ENCODE measurements around the gene PLCH2.
"Not testable (repeated sequence)": the region's sequence is repeated elsewhere in the genome, so short reads cannot be mapped to it uniquely, and the experiment has no call there.

The PLCH2 gene

DNA sequence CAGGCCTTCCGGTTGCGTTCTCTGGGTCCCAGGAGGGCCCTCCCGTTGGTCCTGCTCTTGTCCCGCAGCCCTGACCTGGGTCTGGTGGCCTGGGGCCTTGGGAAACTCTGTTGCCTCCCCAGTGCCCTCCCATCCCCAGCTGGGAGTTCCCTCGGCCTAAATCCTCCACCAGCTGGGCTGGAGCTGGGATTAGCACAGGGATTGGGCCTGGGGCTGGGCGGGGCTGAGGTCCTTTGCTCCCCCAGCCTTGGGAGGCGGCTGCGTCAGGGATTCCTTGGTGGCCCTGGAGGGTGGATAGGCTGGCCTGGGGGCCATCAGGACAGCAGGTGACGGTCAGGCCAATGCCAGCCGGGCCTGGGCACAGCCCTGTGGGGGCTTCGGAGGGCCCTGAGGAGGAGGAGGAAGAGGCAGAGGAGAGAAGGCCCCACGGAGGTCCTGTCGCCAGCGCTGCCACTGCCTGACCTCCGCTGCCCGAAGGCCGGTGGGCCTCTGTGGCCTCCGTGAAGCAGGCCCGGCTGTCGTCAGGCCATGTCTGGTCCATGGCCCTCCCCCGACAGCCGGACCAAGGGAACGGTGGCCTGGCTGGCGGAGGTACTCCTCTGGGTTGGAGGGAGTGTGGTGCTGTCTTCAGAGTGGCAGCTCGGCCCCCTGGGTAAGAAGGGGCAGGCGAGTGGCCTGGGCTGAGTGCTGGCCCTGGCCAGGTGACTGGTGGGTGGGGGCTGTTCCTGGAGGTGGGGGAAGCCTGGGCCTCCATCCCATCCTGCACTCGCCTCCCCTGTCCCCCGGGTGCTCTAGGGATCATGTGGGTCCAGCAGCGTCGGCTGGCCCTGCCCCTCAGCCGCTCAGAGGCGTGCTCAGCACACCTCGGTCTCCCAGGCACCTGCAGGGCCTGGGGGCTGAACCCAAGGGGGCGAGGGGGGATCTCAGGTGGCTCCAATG, at the start of gene PLCH2:
PLCH2 (plus strand) TSS at position 229 of the 939 bp plus-strand sequence; CDS start at position 529, 300 bp downstream.
- no peak for DNase-seq (ENCODE audit: low read depth)

- no peak for DNase-seq (ENCODE audit: low read depth)
Measured at GRCh38 chr1:2426540-2426939, 49.5 kb upstream of the PLCH2 start.

- DNase-seq (ENCODE audit: low read depth), result no peak
Measured at GRCh38 chr1:2427051-2427450, 49.0 kb upstream of the PLCH2 start.

DNA sequence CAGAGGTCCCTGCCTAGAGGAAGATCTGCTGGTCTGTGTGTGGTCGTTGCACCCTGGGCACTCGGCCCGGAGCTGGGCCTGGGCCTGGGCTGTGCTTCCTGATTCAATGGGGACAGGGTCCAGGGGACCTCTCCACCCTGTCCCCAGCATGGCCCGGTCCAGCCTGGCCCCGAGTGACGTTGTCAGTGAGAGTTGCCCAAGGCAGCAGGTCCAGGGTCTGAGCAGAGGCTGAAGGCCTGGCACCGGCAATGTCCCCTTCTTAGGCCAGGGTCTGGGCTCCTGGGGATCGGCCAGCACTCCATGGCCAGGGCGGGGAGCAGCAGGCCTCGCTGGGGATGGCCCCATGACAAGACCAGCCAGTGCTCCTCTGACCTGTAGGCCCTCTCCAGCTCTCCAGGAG, 48.1 kb upstream of the PLCH2 start:
- no peak for DNase-seq (ENCODE audit: low read depth)

DNA sequence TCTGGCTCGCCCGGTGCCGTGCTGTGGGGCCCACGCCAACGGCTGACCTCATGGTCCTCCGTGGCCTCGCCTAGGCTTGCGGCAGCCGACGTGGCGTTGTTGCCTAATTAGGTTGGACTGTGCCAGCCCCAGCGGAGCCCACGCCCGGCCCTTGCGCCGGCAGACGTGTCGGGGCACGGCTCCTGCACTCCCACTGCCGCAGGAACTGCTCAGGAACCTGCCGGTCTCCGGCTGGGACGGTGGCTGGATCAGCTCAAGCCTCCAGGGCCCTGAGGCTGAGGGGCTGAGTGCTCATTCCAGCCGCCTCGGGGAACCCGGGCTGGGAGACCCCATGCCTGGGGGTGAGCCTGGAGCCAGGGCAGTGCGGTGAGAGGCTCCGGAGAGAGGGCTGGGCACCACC, 47.6 kb upstream of the PLCH2 start:
- DNase-seq (ENCODE audit: low read depth), result no peak

DNA sequence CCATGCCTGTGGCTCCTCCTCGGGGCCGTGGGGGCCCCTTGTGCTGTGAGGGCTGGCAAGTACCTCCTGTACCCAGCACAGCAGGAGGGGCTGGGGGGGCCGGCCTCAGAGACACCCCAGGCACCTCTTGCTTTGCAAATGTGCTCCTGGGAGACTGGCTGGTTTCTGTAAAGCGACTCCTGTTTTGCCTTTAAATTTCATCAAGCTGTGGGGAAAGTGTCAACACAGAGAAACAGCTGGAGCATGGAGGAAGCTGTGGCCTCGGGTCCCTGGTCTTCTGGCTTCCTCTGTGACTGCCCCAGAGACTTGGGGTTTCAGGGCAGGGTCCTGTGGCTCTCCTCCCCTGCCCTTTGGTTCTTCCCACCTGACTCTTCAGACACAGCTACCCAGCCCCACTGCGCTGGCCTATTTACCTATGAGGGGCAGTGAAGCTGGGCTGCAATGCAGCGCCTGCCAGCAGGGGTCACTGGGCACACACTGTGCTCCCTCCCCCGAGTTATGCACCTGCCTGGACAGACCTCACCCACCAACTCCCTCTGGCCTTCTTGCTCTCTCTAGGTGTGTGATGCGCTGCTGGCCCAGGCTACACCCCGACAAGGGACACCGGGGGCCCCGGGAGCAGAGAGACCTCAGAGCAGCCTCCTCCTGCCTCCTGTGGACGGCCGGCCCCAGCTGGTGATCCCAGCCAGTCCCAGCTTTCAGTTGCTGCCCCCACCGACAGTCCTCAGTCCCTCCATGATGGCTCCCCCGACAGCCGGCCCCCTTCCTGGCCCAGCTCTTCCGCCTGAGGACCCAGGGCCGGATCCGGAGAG, 46.1 kb upstream of the PLCH2 start:
- no peak for DNase-seq (ENCODE audit: low read depth)

- no peak for DNase-seq (ENCODE audit: low read depth)
Measured at GRCh38 chr1:2430592-2430973, 45.5 kb upstream of the PLCH2 start.

DNA sequence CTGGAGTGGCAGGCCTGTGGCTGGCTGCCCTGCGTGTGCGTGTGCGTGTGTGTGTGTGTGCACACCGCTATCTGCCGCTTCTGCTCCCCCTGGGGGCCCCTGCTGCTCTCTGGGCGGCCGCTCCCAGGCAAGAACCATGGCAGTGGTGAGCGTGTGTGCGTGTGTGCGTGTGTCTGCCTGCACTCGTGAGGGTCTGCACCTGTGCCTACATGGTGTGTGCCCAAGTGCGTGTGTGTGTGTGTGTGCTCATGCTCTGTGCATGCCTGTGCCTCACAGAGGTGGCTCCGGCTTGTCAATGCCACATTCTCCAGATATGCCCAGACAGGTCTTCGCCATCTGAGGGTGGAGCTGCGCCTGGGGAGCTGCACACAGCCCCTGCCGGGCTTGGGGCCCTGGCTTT, 45.0 kb upstream of the PLCH2 start:
- no peak for DNase-seq (ENCODE audit: low read depth)

- DNase-seq (ENCODE audit: low read depth), result no peak
Measured at GRCh38 chr1:2431518-2431917, 44.6 kb upstream of the PLCH2 start.

- DNase-seq (ENCODE audit: low read depth), result no peak
Measured at GRCh38 chr1:2432441-2432844, 43.6 kb upstream of the PLCH2 start.

DNA sequence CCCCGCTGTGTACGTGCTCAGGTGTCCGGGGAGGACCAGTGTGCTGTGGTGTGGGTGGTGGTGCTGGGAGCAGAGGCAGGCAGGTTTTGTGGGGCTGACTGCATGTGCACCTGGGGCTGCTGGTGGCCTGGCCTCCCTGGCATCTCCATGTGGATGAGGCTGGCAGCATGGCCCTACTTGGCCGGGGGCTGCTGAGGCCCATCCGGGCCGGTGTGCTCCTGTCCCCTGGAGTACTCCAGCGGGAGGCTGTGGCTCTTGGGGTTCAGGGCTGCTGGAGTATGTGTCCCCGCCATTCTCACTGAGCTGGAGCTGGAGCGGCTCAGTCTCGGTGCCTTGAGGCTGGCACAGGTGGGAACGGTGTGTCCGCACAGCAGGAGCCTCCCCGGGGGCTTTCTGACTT, 42.9 kb upstream of the PLCH2 start:
- no peak for DNase-seq (ENCODE audit: low read depth)

DNA sequence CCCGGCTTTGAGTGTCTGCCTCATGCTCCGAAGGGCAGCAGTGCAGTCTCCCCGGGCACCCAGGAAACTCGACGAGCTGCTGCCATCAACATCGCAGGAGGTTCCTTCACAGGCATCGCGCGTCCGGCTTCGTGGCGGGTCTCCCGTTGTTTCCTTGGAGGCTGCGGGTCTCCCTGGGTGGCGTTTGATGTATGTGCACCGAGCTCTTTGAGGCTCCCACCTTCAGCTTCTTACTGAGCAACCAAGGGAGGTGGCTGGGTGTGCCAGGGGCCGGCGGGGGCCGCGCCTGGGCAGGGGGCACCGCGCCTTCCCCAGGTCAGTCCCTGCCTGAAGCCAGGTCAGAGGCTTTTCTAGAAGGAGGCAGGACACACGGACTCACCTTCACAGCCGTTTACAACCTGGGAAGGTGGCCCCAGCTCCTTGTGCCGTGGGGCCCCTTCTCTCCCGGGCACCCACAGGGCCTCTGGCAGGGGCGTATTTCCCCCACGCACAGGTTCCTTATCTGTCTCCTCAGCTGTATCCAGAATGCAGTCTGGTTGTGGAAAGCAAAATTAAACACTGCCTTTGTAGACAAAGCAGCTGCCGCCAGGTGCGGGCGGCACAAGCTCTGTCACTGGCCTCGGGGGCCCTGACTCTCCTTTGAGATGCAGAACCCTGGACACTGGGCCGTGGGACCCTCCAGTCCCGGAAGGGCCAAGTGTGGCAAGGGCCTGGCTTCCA, 42.0 kb upstream of the PLCH2 start:
- no peak for DNase-seq (ENCODE audit: low read depth)

DNA sequence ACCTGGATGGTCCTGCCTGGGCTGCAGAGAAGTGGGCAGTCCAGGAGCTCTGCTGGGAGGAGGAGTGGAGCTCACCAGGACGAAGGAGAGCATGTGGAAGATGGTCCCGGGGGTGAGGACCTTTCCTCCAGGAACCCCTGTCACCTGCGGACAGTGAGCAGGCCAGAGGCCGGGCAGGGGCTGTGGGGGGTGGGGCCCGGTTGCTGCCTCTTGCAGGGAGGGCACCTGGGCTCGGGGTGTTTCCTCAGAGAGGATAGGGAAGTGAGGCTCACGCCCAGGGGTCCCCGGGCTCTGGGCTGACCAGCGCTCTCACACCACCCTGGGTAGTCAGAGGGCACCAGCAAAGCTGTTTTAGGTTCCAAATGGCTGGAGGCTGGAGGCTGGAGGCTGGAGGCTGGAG, 41.0 kb upstream of the PLCH2 start:
- no peak for DNase-seq (ENCODE audit: low read depth)

GRCh38 chr1:2435746-2436355, 40.2 kb upstream of the PLCH2 start:
- DNase-seq (ENCODE audit: low read depth), result no peak

GRCh38 chr1:2436876-2437275, 39.2 kb upstream of the PLCH2 start:
- no peak for DNase-seq (ENCODE audit: low read depth)

DNA sequence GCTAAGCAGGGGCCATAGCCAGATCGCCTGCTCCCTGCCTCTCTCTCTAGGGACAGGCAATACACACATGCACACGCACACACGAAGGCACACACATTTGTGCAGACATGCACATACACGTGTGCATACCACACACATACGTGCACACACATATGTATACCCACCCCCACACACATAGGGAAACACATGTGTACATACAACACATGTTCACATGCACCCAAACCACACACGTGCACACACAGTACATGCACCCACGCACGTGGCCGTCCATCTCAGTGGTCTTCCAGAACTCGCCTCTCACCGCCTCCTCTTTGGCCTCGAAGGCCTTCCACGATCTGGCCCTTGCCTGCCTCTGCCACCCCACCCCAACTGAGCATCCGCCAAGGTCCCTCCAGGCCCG, 38.5 kb upstream of the PLCH2 start:
- no peak for DNase-seq (ENCODE audit: low read depth)

GRCh38 chr1:2438038-2438437, 38.1 kb upstream of the PLCH2 start:
- no peak for DNase-seq (ENCODE audit: low read depth)

DNA sequence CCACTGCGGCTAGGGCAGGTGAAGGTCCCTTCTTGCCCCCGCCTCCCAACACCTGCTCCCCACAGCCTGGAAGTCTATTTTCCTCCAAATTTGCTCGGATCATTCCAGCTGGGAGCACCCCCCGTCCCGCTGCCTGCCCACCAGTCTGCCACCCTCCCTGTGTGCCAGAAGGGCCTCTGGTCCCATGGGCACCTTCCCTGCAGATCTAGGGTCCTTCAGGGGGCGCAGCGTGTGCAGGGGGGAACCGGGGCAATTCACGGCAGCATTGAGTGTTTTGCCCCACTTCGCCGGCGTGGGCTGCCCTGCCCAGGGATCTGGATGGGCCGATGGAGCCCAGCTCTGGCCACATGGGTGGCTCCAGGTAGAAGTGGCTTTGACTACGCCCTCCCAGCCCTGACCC, 37.4 kb upstream of the PLCH2 start:
- DNase-seq (ENCODE audit: low read depth), result no peak

DNA sequence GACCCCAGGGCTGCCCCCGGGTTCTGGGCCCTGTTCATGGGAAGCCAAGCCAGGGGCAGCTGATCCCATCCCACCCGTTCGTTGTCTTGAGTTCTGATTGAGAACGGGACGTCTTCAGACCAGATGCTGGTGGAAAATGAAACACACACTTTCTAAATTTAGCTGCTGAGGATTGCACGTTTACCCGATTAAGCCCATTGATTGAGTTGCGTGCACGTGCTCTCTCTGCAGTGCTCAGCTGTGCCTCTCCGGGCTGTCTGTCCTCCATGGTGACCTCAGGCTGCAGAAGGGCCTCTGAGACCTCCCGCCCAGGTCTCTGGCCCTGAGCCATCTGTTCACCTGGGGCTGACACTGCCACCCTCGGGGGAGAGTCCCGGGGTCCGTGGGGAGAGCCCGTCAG, 36.7 kb upstream of the PLCH2 start:
- DNase-seq (ENCODE audit: low read depth), result no peak

- not testable (repeated sequence) for DNase-seq (ENCODE audit: low read depth)
Measured at GRCh38 chr1:2440346-2440745, 35.7 kb upstream of the PLCH2 start.

- DNase-seq (ENCODE audit: low read depth), result no peak
Measured at GRCh38 chr1:2441746-2442145, 34.3 kb upstream of the PLCH2 start.

DNA sequence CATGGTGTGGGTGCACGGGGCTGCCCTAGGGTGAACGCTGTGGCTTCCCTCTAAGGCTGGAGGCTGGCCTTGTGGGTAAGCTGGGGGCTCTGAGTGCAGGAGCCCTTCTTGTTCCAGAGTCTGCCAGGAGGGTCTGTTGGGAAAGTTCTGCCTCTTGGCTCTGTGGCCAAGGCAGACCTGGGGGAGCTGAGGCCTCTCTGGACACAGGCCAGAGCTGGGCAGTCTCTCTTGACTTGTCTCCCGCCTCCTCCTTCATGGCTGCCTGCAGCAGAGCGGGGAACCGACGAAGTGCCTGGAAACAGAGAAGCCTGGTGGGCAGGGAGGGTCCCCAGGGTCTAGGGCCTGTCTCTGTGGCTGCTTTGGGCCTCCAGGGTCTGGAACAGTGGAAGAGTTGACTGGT, 33.4 kb upstream of the PLCH2 start:
- DNase-seq (ENCODE audit: low read depth), result no peak
